Hematopoietic multipotent progenitor cell treated with erythropoietin and hydrocortisone succinate and interleukin-3 and kit ligand, for 4 days (in vitro differentiated cells): ENCODE measurements around the gene SMC4.
"Not testable (repeated sequence)": the region's sequence is repeated elsewhere in the genome, so short reads cannot be mapped to it uniquely, and the experiment has no call there.

Source experiments
- DNase-seq: peaks from one replicate; pipeline ENCODE4 v3.0.0-alpha.2; 2015

The SMC4 gene

DNA sequence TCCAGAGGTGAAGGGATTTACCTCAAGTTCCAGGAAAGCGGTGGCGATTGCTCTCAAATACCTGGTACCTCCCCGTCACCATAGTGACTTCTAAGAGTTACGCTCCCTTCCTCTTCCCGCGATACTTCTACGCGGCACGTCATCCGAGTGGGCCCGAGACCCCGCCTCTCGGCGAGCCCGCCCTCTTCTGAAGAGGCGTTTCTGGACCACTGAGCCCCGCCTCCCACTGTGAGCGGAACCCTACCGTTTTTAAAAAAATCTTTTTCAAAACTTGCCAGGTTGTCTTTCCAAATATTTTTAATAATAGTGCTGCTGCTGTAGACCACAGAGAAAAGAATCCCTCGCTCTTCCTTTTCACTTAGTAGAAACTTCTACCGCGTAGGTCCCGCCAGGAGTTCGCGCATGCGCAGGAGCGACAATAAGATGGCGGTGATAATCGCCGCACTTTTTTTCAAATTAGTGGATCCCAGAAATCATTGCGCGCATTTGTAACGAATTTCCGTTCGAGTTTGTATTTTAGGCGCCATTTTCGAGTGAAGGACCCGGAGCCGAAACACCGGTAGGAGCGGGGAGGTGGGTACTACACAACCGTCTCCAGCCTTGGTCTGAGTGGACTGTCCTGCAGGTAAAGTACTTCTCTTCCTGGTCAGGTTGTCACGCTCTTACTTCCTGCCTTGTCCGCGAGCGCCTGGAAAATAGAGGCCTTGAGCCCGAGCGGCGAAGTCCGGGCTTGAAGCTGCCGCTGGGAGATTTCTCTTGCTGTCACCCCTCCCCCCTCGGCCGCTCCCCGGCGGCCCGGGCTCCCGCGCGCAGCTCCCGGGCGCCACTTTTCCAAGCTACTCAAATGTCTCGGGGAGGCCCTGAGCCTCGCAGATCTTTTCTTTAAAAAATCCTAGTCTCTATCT, at the start of gene SMC4, which contains the start of gene IFT80:
SMC4 (plus strand) TSS at position 526 of the 905 bp plus-strand sequence. CDS start 1,177 bp downstream, outside the sequence.
IFT80 (minus strand) TSS at position 101 of the 905 bp plus-strand sequence. CDS start 14,625 bp downstream, outside the sequence.
- DNase-seq = peak; percentile 98

DNA sequence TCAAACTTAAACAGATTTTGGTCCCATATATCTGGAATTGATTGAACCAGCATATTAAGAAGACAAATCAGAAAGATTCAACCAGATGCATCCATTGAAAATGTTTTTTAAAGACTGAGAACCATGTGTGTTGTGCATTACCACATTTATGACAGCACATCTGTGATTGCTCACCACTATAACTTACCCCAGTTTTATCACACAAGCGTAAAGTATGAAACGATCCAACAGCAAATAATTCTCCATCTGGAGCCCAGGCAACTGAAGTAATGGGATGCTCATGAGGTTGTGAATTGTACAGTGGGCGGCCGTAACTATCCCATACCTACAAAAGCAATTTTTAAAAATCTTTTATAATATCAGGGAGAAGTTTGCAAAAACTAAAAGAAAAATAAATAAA, 43.6 kb upstream of the SMC4 start:
- DNase-seq = no peak

DNA sequence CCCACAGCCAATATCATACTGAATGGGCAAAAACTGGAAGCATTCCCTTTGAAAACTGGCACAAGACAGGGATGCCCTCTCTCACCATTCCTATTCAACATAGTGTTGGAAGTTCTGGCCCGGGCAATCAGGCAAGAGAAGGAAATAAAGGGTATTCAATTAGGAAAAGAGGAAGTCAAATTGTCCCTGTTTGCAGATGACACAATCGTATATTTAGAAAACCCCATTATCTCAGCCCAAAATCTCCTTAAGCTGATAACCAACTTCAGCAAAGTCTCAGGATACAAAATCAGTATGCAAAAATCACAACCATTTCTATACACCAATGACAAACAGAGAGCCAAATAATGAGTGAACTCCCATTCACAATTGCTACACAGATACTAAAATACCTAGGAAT, 36.6 kb upstream of the SMC4 start:
- not testable (repeated sequence) for DNase-seq

DNA sequence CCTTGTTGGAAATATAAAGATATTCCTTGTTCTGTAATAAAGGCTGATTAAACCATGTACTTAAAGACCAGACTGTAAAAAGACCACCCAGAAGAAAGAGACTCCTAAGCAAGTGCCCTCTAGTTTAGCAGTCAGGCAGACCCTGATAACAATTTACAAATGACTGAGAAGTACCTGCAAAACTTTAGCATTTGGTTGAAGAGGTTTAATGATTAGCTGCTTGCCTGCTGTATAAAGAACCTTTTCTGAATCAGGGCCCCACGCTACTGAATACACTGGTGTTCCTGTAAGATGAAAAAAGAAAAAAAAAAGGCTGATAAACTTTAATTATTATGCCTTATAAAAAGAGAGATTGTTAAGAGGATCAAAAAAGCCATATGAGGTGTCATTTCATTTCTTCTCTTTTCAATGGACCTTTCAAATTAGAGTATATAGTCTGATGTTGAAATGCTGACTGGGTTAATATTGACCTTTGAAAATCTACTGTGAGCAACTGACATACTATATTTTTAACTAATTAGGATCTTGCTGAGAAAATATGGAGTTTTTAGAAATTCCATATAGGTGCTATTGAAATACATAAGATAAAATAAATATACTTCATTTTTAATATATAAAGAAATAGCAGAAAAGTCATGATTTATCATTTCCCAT, 33.5 kb upstream of the SMC4 start:
- DNase-seq = no peak

DNA sequence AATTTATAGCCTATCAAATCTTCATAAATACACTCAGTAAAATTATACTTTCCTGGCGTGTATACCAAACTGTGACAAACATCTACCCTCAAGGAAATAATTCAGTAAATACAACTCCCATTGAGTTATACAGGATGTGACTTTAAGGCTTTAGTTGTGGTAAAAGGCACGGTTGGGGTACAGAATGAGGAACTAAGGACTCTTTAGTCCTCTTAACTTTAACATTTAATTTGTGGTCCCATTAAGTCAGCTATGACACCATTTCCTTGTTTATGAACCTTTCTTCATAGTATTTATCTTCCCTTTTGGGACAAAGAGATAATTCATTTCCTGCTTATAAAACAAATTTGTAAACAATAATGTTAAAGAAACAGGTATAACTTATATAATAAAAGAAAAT, 30.6 kb upstream of the SMC4 start:
- peak; percentile 89 for DNase-seq

DNA sequence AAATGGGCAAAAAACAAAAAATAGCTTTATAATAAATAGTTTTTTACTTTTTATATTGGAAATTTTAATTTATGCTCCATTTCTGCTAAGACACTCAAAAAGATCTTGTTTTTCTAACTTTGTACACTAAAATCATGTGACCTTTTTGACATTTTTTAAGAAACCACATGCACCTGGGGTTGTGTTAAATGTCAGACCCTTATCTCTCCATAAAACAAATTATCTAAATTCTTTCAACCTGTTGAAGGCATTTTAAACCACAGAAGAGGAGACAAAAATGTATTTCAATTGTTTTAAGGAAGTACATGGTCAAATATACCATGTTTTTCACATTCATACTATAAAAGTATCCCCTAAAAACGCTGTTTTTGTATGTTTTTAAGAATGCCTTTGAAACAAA, 29.7 kb upstream of the SMC4 start:
- DNase-seq = peak; percentile 32

DNA sequence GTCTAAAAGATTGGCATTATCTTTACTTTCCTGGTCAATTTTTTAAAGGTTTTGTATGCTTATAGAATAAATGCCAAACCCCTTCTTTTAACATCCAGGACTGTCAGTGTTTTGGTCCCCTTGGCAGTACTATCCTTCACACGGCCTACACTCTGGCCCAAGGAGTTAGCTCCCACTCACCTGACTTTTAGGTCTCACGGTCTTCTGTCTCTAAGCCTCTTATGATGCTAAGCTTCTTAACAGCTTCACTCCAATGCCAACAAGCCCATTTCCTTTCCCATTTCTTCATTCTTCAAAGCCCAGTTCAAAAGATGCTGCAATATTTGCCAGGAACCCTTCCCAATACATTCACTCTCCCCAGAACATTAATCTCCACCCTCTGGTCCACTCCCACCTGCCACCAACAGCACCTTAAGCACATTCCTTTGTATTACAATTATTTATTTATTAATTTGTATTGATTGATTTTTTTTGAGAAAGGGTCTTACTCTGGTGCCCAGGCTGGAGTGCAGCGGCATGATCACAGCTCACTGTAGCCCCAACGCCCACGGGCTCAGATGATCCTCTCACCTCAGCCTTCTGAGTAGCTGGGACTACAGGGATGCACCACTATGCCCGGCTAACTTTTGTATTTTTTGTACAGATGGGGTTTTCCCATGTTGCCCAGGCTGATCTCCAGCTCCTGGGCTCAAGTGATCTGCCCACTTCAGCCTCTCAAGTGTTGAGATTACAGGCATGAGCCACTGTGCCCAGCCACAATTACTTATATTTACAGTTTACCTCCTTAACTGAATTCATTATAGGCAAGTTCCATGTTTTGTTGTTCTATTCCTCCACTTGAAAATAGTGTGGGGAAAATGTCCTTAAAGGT, 28.2 kb upstream of the SMC4 start:
- no peak for DNase-seq

DNA sequence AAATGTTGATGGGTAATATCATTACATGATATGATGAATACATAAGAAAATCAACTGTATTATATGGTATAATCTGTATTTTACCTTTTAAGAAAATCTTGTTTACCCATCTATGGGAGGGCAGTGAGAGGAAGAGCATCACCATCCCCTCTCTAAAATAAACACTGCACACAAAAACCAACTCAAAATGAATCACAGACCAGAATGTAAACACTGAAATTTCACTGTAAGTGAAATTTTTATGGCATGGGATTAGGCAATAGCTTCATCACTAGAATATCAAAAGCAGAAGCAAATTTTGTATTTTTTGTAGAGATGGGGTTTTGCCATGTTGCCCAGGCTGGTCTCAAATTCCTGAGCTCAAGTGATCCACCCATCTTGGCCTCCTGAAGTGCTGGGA, 26.7 kb upstream of the SMC4 start:
- no peak for DNase-seq

DNA sequence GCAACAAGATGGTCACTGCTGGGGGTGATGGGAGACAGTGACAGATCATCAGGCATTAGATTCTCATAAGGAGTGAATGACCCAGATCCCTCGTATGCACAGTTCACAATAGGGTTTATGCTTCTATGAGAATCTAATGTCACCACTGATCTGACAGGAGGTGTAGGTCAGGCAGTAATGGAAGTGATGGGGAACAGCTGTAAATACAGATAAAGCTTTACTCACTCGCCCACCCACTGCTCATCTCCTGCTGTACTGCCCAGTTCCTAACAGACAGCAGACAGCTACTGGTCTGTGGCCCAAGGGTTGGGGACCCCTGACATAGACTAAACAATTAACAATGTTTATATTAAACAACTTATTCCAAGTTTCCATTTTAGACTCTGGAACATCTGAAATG, 25.8 kb upstream of the SMC4 start:
- no peak for DNase-seq

DNA sequence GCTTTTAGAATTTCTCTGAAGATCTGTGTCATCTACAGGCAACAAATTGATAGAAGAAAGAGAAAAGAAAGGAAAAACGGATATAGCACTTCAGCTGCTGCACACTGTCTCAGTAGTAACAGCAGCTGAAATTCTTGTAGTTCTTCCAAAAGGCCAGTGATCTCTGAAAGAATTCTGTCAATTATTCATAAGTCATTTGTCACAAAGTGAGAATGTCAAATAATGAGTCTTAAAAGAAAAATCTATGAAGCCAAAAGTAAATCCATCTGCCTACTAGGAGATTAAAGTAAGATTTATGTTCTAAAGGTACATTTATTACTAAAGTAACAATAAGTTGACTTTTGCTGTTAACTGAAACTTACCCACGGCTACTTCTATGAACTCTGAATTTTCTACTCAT, 25.0 kb upstream of the SMC4 start:
- no peak for DNase-seq

DNA sequence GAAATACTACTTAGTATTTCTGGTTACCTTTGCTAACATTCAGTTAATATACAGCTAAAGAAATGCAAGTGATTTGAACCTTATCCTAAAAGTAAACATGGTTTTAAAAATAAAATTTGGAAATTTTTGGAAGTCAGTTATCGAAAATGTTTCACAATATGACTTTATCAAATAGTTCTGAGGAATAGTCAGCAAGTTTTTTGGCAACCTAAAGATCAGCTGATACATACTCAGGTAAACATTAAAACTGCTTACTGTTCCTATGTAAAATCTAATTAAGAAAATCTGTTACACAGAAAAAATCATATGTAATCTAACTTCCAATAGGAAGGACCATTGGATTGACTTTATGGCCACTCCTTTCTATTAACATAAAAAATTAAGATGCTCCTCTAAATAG, 24.5 kb upstream of the SMC4 start:
- DNase-seq = no peak

DNA sequence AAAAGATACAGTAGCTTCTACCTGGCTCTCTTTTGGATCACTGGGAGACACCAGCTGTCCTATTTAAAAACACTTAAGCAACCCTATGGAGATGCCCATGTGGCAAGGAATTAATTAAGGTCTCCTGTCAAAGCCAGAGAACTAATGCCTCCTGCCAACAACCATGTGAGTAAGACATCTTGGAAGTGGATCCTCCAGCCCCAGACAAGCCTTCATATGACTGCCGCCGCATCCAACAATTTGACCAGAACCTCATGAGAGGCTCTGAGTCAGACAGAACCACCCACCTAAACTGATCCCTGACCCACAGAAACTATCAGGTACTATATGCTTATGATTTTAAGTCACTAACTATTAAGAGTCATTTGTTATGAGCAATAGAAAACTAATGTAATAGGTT, 22.8 kb upstream of the SMC4 start:
- DNase-seq = no peak

DNA sequence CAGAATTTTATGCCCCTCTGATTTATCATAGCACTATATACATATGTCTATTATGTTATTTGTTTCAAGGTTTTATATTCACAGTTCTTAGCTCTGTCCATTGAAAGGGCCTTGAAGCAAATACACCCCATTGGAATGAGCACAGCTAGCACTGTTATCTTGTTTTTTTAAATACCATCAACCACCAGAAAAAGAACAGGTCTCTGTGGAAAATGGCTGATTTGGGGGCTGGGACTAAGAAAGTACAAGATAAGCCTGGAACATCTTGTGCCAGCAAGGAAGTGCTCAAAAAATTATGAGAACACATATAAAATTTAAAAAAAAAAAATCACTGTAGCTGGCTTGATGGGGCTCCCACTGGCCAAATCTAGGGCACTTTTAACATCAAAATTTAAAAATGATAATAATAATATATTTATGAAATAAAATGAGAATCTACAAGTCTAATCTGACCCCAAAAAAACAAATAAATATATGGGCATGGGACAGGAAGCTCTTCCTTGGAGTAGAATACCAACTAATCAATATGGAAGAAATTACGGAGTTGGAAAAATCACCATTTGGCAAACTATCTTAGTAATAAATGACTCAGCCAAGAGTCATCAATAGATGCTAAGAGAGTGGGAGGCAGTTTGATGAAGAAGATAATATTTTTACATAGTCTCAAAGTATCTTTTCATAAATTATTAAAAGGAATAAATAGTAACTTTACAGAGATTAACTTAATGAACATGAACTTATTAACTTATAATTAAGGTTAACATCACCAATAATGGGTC, 20.9 kb upstream of the SMC4 start:
- peak; percentile 38 for DNase-seq

DNA sequence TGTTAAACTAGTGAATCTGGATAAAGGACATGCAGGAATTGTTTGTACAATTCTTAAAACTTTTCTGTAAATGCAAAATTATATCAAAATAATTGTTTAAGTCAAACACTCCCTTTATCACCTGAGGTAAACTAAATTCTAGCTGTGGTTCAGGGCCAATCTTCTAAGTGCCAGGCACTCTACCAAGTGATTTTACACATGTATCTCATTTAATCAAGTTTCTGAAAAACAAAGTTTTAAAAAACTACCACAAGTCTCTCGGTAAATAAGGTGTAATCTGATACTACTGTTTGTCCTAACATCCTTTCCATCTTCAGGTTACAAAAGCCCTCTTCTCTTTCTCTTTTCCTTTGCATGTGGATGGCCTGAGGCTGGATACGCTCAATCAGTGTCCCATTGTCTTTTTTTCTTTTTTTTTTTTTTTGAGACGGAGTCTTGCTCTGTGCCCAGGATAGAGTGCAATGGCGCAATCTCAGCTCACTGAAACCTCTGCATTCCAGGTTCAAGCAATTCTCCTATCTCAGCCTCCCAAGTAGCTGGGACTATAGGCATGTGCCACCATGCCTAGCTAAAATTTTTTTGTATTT, 19.7 kb upstream of the SMC4 start:
- DNase-seq = no peak

DNA sequence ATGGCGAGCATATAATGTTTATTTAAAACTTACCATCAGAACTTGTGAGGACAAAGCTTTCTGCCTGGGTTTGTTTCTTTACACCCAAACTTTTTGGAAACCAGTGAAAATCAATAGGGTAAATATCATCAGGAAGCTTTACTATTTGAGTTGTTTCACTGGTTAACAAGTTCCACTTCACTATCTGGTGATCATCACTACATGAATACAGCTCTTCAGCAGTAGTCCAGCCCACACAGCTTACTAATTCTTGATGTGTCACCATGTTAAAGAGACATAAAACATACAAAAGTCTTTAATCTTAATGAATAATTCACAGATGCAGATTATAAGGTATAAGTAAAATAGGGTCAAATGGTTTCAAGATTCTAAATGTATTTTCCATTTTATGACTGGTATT, 18.0 kb upstream of the SMC4 start:
- no peak for DNase-seq

DNA sequence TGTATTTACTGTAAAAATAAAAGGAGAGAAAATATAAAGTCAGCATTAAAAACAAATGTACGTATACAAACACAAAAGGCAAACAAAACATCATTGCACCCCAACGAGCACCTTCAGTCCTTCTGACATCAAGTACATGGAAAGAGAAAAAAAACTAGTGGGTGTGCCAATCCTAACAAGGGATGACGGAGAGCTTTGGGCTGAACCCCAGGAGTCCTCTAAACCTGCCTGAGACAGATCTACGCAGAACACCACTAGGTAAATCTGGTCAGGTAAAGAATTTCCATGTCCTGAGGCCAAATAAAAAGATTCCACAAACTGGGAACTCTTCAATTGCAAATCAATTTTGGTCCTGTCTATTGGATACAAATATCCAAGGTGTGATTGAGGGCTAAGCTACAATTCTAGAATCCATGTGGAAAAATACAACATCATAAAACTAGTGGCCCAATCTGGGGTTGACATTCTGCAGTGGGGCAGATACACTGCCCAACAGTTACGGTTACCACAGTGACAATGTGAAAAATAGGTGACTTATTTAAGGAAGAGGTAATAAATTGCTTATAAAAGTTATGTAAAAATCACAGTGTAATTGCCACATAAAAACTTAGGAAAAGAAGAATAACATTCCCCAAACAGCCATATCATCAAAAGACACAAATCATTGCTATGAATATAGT, 14.7 kb upstream of the SMC4 start:
- DNase-seq = no peak

DNA sequence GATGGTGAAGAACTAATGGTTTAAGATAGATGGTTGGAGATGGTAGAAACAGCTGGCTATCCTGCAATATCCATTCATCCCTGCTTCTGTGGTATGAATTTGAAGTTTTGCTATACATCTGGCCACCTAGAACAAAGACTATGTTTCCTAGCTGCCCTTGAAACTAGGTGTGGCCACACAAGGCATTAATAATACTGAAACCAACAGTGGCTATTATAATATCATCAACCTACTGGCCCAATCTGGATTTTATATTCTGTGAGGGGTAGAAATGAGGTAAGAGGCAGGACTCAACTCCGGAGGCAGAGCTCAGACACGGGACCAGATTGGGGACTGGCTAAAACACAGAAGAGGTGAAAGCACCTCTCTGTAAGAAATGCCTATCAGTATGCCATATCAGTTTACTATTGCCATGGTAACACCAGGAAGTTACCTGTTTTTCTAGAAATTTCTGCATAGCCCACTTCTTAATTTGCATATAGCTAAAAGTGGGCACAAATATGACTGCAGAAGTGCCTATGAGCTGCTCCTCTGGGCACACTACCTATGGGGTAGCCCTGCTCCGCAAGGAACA, 8.8 kb upstream of the SMC4 start:
- DNase-seq = no peak

DNA sequence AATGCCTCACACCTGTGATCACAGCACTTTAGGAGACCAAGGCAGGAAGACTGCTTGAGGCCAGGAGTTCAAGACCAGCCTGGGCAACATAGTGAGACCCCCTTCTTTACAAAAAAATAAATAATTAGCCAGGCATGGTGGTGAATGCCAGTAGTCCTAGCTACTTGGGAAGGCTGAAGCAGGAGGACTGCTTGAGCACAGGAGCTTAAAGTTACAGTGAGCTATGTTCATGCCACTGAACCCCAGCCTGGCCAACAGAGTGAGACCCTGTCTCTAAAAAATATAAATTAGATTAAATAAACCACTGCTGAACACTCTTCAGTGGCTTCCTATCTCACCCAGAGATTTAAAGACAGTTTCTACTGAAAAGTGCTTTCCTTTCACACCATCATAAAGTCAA, 6.7 kb upstream of the SMC4 start:
- DNase-seq = no peak

DNA sequence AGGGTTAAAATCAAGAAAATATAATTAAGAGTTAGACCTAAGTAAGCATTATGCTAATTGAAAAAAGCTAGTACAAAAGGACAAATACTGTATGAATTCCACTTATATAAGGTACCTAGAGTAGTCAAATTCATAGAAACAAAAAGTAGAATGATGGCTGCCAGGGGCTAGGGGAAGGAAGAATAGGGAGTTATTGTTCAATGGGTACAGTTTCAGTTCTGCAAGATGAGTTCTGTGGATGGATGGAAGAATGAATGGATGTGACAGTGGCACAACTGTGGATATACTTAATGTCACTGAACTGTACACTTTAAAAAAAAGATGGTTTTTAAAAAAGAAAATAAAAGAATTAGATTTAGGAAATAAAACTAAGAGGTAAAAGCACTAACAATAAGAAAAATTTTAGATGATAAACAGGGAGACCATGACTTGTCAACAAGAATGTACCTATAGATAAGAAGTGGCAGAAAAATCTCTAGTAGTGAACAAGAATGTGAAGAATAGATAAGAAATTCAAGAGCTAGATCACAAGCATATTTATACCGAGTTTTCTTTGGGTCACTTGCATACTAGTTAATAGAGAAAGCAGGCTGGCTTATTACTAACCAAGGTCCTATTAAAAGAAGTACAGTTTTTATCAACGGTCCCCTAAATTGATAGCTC, 6.0 kb upstream of the SMC4 start:
- DNase-seq = peak; percentile 70

DNA sequence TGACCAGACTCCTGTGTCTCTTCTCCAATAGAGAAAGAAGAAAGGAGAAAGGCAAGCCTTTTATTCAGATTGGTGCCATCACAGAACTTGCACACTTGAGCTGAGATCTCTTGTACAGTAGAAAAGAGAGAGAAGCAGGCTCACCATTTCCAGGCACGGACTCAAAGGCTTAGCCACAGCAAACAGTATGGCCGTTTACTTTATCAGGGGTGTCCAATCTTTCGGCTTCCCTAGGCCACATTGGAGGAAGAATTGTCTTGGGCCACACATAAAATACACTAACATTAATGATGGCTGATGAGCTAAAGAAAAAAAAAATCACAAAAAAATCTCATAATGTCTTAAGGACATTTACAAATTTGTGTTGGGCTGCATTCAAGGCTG, 5.4 kb upstream of the SMC4 start:
- DNase-seq = peak; percentile 49

DNA sequence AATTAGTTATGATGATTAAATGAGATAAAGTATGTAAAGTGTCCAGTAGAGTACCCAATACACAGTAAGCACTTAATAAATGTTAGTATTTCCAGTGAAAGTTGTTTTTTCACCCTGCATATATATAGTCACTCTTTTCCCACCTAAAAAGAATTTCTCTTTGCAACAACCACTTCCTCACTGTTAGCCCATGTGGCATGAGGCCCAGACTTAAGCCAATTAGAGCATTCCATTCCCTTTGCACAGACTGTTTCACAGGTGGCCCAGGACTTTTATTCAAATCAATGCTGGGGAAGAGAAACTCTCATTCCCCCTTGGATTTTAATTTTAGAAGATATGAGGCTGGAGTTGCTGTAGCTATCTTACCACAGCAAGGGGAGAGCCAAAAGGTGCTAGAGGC, 4.2 kb upstream of the SMC4 start:
- DNase-seq = peak; percentile 24
